SU-DHL-6 (cell line): Measurements from ENCODE around the gene LRRTM3.

Experiments
- H2AFZ ChIP-seq: fragments of 200-600 bp; sonication (generic); 2 replicates; pipeline ENCODE4 v1.6.1; 2014; ENCODE audit warnings: low read depth, mild to moderate bottlenecking, moderate library complexity, mixed read lengths, antibody characterized with exemption, low read length; ENCODE audit not compliant: severe bottlenecking
- H3F3A ChIP-seq: fragments of 200-600 bp; shearing (Covaris generic); 2 replicates; pipeline ENCODE4 v1.6.0; 2016; ENCODE audit warnings: antibody characterized with exemption, mild to moderate bottlenecking; ENCODE audit not compliant: insufficient read depth
- H3K27ac ChIP-seq: fragments of 200-600 bp; sonication (generic); 2 replicates; pipeline ENCODE4 v1.5.1; 2016; ENCODE audit warnings: low read depth, mild to moderate bottlenecking, low read length, moderate library complexity, mixed read lengths
- H3K27me3 ChIP-seq: fragments of 200-600 bp; sonication (generic), shearing (Covaris generic); 2 replicates; pipeline ENCODE4 v1.6.0; 2014; ENCODE audit warnings: mild to moderate bottlenecking, low read length
- H3K36me3 ChIP-seq: fragments of 200-600 bp; sonication (generic); 2 replicates; pipeline ENCODE4 v1.6.1; 2014; ENCODE audit warnings: mild to moderate bottlenecking, low read length, mixed read lengths
- H3K4me2 ChIP-seq: fragments of 300-600, 200-600 bp; shearing (Covaris generic), sonication (generic); 2 replicates; pipeline ENCODE4 v1.6.0; 2014; ENCODE audit warnings: low read length, low read depth, mild to moderate bottlenecking; ENCODE audit not compliant: poor library complexity, severe bottlenecking
- H3K4me3 ChIP-seq: fragments of 200-600 bp; sonication (generic); 2 replicates; pipeline ENCODE4 v1.5.1; 2014; ENCODE audit warnings: antibody characterized with exemption, low read length, mild to moderate bottlenecking, mixed read lengths; ENCODE audit not compliant: insufficient read depth, poor library complexity, severe bottlenecking
- H3K79me2 ChIP-seq: fragments of 200-600 bp; sonication (generic); 2 replicates; pipeline ENCODE4 v1.6.1; 2014; ENCODE audit warnings: mild to moderate bottlenecking, low read length, moderate library complexity; ENCODE audit not compliant: insufficient read depth
- H3K9ac ChIP-seq: fragments of 200-600 bp; sonication (generic); 2 replicates; pipeline ENCODE4 v1.7.0; 2014; ENCODE audit warnings: mild to moderate bottlenecking, low read length
- H3K9me2 ChIP-seq: fragments of 200-600 bp; sonication (generic); replicated peaks from 2 replicates; pipeline ENCODE4 v1.6.1; 2014; ENCODE audit warnings: low read length; ENCODE audit not compliant: insufficient read depth
- H3K9me3 ChIP-seq: fragments of 200-600 bp; sonication (generic); 2 replicates; pipeline ENCODE4 v1.6.1; 2014; ENCODE audit warnings: low read length, mixed read lengths; ENCODE audit not compliant: insufficient read depth
- H4K20me1 ChIP-seq: fragments of 200-600 bp; sonication (generic); 2 replicates; pipeline ENCODE4 v1.6.1; 2014; ENCODE audit warnings: low read depth, mild to moderate bottlenecking, antibody characterized with exemption, low read length, moderate library complexity, mixed read lengths
- EZH2phosphoT487 ChIP-seq: fragments of 200-600 bp; sonication (generic), shearing (Covaris generic); conservative IDR thresholded peaks from 2 replicates; pipeline ENCODE4 v1.6.1; 2018; ENCODE audit warnings: mild to moderate bottlenecking, antibody characterized with exemption, low read length, moderate library complexity, mixed read lengths
- TF ChIP-seq, protein P1 (sequence below): fragments of 200-600 bp; sonication (generic); IDR thresholded peaks from one replicate; pipeline ENCODE4 v1.5.1; 2017; ENCODE audit warnings: antibody characterized with exemption, mild to moderate bottlenecking, low read length, moderate library complexity; ENCODE audit not compliant: insufficient read depth, poor library complexity, severe bottlenecking

The LRRTM3 gene

DNA sequence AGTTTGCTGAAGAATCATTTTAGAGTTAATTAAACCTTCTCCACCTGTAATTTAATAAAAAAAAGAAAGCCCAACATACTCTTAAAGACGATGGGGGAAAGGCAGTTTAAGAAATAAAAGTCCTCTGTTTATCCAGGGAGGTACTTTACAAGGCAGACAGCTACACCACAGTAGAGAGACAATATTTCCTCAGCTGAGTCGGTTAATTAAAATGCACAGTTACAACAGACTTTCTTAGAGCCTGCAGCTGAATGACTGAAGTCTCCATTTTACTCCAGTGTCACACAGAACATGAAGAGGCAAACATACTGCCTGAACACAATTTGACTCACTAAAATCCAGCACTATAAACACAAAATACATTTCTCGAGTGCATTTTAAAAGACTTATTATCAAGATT, 15.1 kb downstream of the LRRTM3 start:
- H3K27me3 ChIP-seq = no peaks in the 10 kb centered on the region
- no peaks in the 10 kb centered on the region for H4K20me1 ChIP-seq
- no peaks in the 10 kb centered on the region for H3K9me2 ChIP-seq
- no peaks in the 10 kb centered on the region for H3F3A ChIP-seq
- H3K79me2 ChIP-seq = no peaks in the 10 kb centered on the region
- H3K9me3 ChIP-seq = no peaks in the 10 kb centered on the region
- TF ChIP-seq EZH2phosphoT487 = no peak
- TF ChIP-seq, protein P1, sequence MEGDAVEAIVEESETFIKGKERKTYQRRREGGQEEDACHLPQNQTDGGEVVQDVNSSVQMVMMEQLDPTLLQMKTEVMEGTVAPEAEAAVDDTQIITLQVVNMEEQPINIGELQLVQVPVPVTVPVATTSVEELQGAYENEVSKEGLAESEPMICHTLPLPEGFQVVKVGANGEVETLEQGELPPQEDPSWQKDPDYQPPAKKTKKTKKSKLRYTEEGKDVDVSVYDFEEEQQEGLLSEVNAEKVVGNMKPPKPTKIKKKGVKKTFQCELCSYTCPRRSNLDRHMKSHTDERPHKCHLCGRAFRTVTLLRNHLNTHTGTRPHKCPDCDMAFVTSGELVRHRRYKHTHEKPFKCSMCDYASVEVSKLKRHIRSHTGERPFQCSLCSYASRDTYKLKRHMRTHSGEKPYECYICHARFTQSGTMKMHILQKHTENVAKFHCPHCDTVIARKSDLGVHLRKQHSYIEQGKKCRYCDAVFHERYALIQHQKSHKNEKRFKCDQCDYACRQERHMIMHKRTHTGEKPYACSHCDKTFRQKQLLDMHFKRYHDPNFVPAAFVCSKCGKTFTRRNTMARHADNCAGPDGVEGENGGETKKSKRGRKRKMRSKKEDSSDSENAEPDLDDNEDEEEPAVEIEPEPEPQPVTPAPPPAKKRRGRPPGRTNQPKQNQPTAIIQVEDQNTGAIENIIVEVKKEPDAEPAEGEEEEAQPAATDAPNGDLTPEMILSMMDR = no peak
- H3K4me2 ChIP-seq = no peak overlapping the region
- H3K27ac ChIP-seq = no peak overlapping the region
- no peak overlapping the region for H3K9ac ChIP-seq
- no peak overlapping the region for H2AFZ ChIP-seq
- H3K4me3 ChIP-seq = no peak overlapping the region
- H3K36me3 ChIP-seq = no peaks in the 10 kb centered on the region

DNA sequence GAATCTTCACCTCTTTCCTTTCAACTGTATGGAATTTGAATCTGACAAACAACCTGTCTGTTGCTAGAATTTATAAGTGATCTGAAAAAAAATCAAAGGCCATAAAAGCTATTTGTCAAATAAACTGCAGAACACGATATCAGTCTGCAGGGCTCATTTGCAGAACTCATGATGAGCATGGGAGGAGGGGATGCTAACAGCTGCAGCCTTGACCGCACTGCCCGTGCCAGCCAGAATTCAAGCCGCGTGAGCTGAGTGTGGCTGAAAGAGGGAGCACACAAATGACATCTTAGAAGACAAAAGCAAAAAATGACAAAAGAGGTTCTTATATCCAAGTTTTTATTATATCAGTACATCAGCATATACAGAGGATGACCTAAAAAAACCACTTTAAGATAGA, 15.7 kb downstream of the LRRTM3 start:
- Histone ChIP-seq H3F3A (no peaks in the 10 kb centered on the region), H3K9ac (no peak overlapping the region), H3K4me3 (no peak overlapping the region), H2AFZ (no peak overlapping the region), H3K9me2 (no peaks in the 10 kb centered on the region), H3K27ac (no peak overlapping the region), H3K79me2 (no peaks in the 10 kb centered on the region), H3K4me2 (no peak overlapping the region), H3K27me3 (no peaks in the 10 kb centered on the region), H4K20me1 (no peaks in the 10 kb centered on the region), H3K36me3 (no peaks in the 10 kb centered on the region), H3K9me3 (no peaks in the 10 kb centered on the region)
- no peak for TF ChIP-seq EZH2phosphoT487
- TF ChIP-seq, protein P1 = no peak

DNA sequence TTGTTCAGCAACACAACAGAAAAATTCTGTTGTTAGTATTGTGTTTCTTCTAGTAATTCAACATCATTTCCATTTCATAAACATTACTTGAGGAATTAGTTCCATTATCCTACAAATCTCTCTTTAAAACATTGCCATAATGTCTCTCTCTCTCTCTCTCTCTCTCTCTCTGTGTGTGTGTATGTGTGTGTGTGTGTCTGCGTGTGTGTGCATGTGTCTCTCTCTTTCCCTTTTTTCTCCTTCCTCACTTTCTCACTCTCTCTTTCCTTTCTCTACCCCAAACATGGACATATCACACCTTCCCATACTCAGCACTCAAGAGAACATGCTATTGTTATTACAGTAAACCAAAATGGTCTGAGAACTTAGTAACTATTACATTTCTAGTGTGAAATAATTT, 16.6 kb downstream of the LRRTM3 start:
- no peaks in the 10 kb centered on the region for H3K79me2 ChIP-seq
- H3K9me3 ChIP-seq = no peaks in the 10 kb centered on the region
- H3K4me2 ChIP-seq = no peak overlapping the region
- no peak overlapping the region for H3K9ac ChIP-seq
- no peak overlapping the region for H3K4me3 ChIP-seq
- no peaks in the 10 kb centered on the region for H3K9me2 ChIP-seq
- H3K27me3 ChIP-seq = no peaks in the 10 kb centered on the region
- H2AFZ ChIP-seq = no peak overlapping the region
- H3K36me3 ChIP-seq = no peaks in the 10 kb centered on the region
- H3F3A ChIP-seq = no peaks in the 10 kb centered on the region
- TF ChIP-seq, protein P1 = no peak
- no peak for TF ChIP-seq EZH2phosphoT487
- H3K27ac ChIP-seq = no peak overlapping the region
- H4K20me1 ChIP-seq = no peaks in the 10 kb centered on the region
